ENCODE results near the gene CFAP298. TPM values are rescaled to one million over a fixed set of nuclear protein-coding genes. Genes with fewer than 3 reads are reported as not detected.
A peak's percentile ranks its signal among the peaks of the same experiment; 100 is the strongest.

The CFAP298 gene
- total and polyA plus RNA-seq, 11 donors = 14.2 to 36.0 (median 20.8) TPM

- intact Hi-C loops (cut with DNase I) = loop anchor here in 4 of 10 donors (10.0 kb wide), 2 partner anchors 331 to 741 kb away; partner anchors contain the start of gene MIS18A (in 2 of the 4)
- DNase-seq (no peak), ATAC-seq (no peak)
- no peaks in the 10 kb centered on the region for H3K27me3 ChIP-seq
- 84 to 87% (median 86%) methylated on average over 8 of the region's 8 CpGs for WGBS, 4 donors
- H3K4me3 ChIP-seq = no peak overlapping the region
- TF ChIP-seq POLR2A (IDR thresholded peaks at IDR 0.05) = no peak
- TF ChIP-seq CTCF (IDR thresholded peaks at IDR 0.05) = no peak
- no peak overlapping the region for H3K27ac ChIP-seq
- peaks cover 0 to 94% (median 87%) of the 10 kb centered on the region in 9 donors for H3K36me3 ChIP-seq
- H3K9me3 ChIP-seq = no peaks in the 10 kb centered on the region
- peaks cover 0 to 10% (median 4%) of the 10 kb centered on the region in 12 donors for H3K4me1 ChIP-seq
Observed at GRCh38 chr21:32605469-32605868, 6.7 kb downstream of the CFAP298 start.

GRCh38 chr21:32604464-32604863, 7.7 kb downstream of the CFAP298 start:
- H3K27ac ChIP-seq = no peak overlapping the region
- ATAC-seq (no peak), DNase-seq (no peak)
- TF ChIP-seq CTCF (IDR thresholded peaks at IDR 0.05) (no peak), POLR2A (IDR thresholded peaks at IDR 0.05) (no peak)
- intact Hi-C loops (cut with DNase I) = loop anchor here in 6 of 10 donors (5.0 to 10.0 kb wide), 4 partner anchors 202 to 740 kb away; partner anchors contain the start of gene MIS18A (in 3 of the 6)
- H3K4me1 ChIP-seq = no peaks in the 10 kb centered on the region
- WGBS, 4 donors = 78 to 83% (median 80%) methylated on average over 8 of the region's 8 CpGs
- H3K4me3 ChIP-seq = no peak overlapping the region
- H3K27me3 ChIP-seq = no peaks in the 10 kb centered on the region
- no peaks in the 10 kb centered on the region for H3K9me3 ChIP-seq
- H3K36me3 ChIP-seq = peaks cover 0 to 95% (median 91%) of the 10 kb centered on the region in 9 donors

- Histone ChIP-seq H3K9me3 (no peaks in the 10 kb centered on the region), H3K36me3 (peaks cover 0 to 93% (median 86%) of the 10 kb centered on the region in 9 donors), H3K27ac (no peak overlapping the region), H3K4me3 (no peak overlapping the region), H3K27me3 (no peaks in the 10 kb centered on the region), H3K4me1 (no peaks in the 10 kb centered on the region)
- WGBS, 4 donors = 76 to 81% (median 78%) methylated on average over 8 of the region's 8 CpGs
- intact Hi-C loops (cut with DNase I) = loop anchor here in 6 of 10 donors (5.0 to 10.0 kb wide), 4 partner anchors 201 to 738 kb away; partner anchors contain the start of gene MIS18A (in 3 of the 6)
- ATAC-seq = no peak
- TF ChIP-seq POLR2A (IDR thresholded peaks at IDR 0.05) (no peak), CTCF (IDR thresholded peaks at IDR 0.05) (no peak)
- DNase-seq = no peak
Observed at GRCh38 chr21:32603131-32603530, 9.0 kb downstream of the CFAP298 start.

GRCh38 chr21:32602099-32602498, 10.1 kb downstream of the CFAP298 start:
- H3K9me3 ChIP-seq = no peaks in the 10 kb centered on the region
- peak in 1 of 4 donors; percentile 22 for ATAC-seq
- no peaks in the 10 kb centered on the region for H3K27me3 ChIP-seq
- WGBS, 4 donors = 89 to 95% (median 90%) methylated on average over 6 of the region's 6 CpGs
- H3K36me3 ChIP-seq = peaks cover 0 to 93% (median 85%) of the 10 kb centered on the region in 9 donors
- no peaks in the 10 kb centered on the region for H3K4me1 ChIP-seq
- no peak for DNase-seq
- intact Hi-C loops (cut with DNase I) = loop anchor here in 6 of 10 donors (5.0 to 10.0 kb wide), 4 partner anchors 200 to 737 kb away; partner anchors contain the start of gene MIS18A (in 3 of the 6)
- no peak overlapping the region for H3K27ac ChIP-seq
- H3K4me3 ChIP-seq = no peak overlapping the region
- no peak for TF ChIP-seq CTCF (IDR thresholded peaks at IDR 0.05)
- TF ChIP-seq POLR2A (IDR thresholded peaks at IDR 0.05) = no peak
